Activated T-helper 17 cell treated with anti-CD3 and anti-CD28 coated beads, Interleukin-2, amount 50 U/mL, for 72 hours (primary cell): Measurements from ENCODE around the gene GAB3. TPM values are rescaled to one million over a fixed set of nuclear protein-coding genes. Genes with fewer than 3 reads are reported as not detected.
A peak's percentile ranks its signal among the peaks of the same experiment; 100 is the strongest.

Experiments
- ATAC-seq: fragments of 150-1000 bp; cut with Tn5 transposase; replicated peaks from 2 replicates; pipeline ENCODE4 v1.10.0; 2021; ENCODE audit warnings: mild to moderate bottlenecking, moderate library complexity
- H3K27ac Mint-ChIP-seq: one replicate; pipeline ENCODE4 v1.8.0; 2022; ENCODE audit warnings: mixed read lengths
- H3K27me3 Mint-ChIP-seq: one replicate; pipeline ENCODE4 v1.8.0; 2022; ENCODE audit warnings: mixed read lengths
- H3K36me3 Mint-ChIP-seq: one replicate; pipeline ENCODE4 v1.8.0; 2022; ENCODE audit warnings: low read depth, mild to moderate bottlenecking, mixed read lengths
- H3K4me1 Mint-ChIP-seq: one replicate; pipeline ENCODE4 v1.8.0; 2022; ENCODE audit warnings: mixed read lengths
- H3K4me3 Mint-ChIP-seq: one replicate; pipeline ENCODE4 v1.8.0; 2022; ENCODE audit warnings: mild to moderate bottlenecking, mixed read lengths
- H3K9me3 Mint-ChIP-seq: one replicate; pipeline ENCODE4 v1.8.0; 2022; ENCODE audit warnings: mixed read lengths
- total RNA-seq, 2 donors: library from RNA; stranded (reverse); gene quantifications; one replicate each; pipeline ENCODE4 v1.2.3, GENCODE V29; 2022

Gene GAB3, protein sequence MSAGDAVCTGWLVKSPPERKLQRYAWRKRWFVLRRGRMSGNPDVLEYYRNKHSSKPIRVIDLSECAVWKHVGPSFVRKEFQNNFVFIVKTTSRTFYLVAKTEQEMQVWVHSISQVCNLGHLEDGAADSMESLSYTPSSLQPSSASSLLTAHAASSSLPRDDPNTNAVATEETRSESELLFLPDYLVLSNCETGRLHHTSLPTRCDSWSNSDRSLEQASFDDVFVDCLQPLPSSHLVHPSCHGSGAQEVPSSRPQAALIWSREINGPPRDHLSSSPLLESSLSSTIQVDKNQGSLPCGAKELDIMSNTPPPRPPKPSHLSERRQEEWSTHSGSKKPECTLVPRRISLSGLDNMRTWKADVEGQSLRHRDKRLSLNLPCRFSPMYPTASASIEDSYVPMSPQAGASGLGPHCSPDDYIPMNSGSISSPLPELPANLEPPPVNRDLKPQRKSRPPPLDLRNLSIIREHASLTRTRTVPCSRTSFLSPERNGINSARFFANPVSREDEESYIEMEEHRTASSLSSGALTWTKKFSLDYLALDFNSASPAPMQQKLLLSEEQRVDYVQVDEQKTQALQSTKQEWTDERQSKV
- total RNA-seq: 10 to 100 TPM; 12.1 to 13.5 TPM

GRCh38 chrX:154750301-154751202, at the start of gene GAB3:
Gene GAB3 (minus strand): TSS chrX:154751077. CDS start chrX:154751025, 52 bp downstream.
- no peaks in the 10 kb centered on the region for H3K9me3 Mint-ChIP-seq
- H3K27ac Mint-ChIP-seq: no peak within 1 kb of the TSS
- H3K27me3 Mint-ChIP-seq: no peaks in the 10 kb centered on the region
- peak within 1 kb of the TSS; percentile 82 for H3K4me3 Mint-ChIP-seq
- H3K36me3 Mint-ChIP-seq: no peaks in the 10 kb centered on the region
- peaks cover 5% of the 10 kb centered on the region for H3K4me1 Mint-ChIP-seq
- peak; percentile 73 for ATAC-seq

DNA sequence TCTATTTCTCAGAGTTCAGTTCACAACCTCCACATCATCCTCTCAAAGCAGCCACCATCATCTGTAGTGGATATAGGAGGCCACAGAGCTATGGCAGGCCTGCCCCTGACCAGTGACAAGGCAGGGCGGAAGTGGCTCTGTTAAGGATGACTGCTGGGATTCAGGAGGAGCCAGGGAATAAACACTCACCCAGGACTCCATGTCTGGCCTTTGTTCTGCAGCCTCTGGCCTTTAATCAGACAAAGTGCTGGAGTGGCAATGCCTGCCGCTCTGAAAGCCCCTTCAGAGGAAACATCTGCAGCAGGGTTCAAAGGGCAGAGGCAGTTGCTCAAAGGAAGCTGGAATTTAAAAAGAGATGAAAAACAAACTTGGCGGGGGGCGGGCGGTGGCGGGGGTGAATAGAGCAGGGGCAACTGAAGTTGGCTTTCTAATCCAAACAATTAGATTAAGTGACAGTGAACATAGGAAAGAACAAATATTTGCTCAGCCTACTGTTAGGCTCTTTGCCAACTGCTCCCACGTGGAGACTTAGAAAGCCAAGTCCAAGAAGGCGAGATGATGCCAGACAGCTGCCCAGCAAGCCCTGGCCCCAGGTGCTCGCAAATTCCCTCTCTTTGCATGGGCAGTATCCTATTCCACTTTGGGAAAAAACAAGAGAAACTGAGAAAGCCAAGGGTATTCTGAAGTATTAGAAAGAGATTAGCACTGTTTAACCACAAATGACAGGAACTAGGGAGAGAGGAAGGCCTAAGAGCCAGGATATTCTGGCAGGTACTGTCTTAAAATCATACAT, 48.9 kb upstream of the GAB3 start:
- no peak for ATAC-seq
- Mint-ChIP-seq H3K9me3 (no peaks in the 10 kb centered on the region), H3K4me3 (peak overlapping the region; percentile 73), H3K4me1 (peaks cover 8% of the 10 kb centered on the region), H3K27ac (peak overlapping the region; percentile 95), H3K27me3 (no peaks in the 10 kb centered on the region), H3K36me3 (no peaks in the 10 kb centered on the region)

GRCh38 chrX:154797006-154797405, 46.1 kb upstream of the GAB3 start:
- H3K4me3 Mint-ChIP-seq: no peak overlapping the region
- no peaks in the 10 kb centered on the region for H3K36me3 Mint-ChIP-seq
- H3K4me1 Mint-ChIP-seq: peaks cover 8% of the 10 kb centered on the region
- H3K9me3 Mint-ChIP-seq: no peaks in the 10 kb centered on the region
- H3K27ac Mint-ChIP-seq: no peak overlapping the region
- ATAC-seq: no peak
- H3K27me3 Mint-ChIP-seq: no peaks in the 10 kb centered on the region

- H3K36me3 Mint-ChIP-seq: peaks cover 4% of the 10 kb centered on the region
- no peak overlapping the region for H3K4me3 Mint-ChIP-seq
- no peak for ATAC-seq
- no peaks in the 10 kb centered on the region for H3K27me3 Mint-ChIP-seq
- no peaks in the 10 kb centered on the region for H3K9me3 Mint-ChIP-seq
- H3K27ac Mint-ChIP-seq: no peak overlapping the region
- peaks cover 8% of the 10 kb centered on the region for H3K4me1 Mint-ChIP-seq
Measured at GRCh38 chrX:154795016-154795415, 44.1 kb upstream of the GAB3 start.

- no peaks in the 10 kb centered on the region for H3K9me3 Mint-ChIP-seq
- H3K4me1 Mint-ChIP-seq: no peaks in the 10 kb centered on the region
- H3K27ac Mint-ChIP-seq: no peak overlapping the region
- H3K36me3 Mint-ChIP-seq: peaks cover 4% of the 10 kb centered on the region
- no peaks in the 10 kb centered on the region for H3K27me3 Mint-ChIP-seq
- ATAC-seq: no peak
- H3K4me3 Mint-ChIP-seq: no peak overlapping the region
Measured at GRCh38 chrX:154793084-154793795, 42.4 kb upstream of the GAB3 start.

GRCh38 chrX:154791939-154792338, 41.1 kb upstream of the GAB3 start:
- H3K27me3 Mint-ChIP-seq: no peaks in the 10 kb centered on the region
- H3K9me3 Mint-ChIP-seq: no peaks in the 10 kb centered on the region
- no peak overlapping the region for H3K4me3 Mint-ChIP-seq
- H3K4me1 Mint-ChIP-seq: no peaks in the 10 kb centered on the region
- H3K36me3 Mint-ChIP-seq: peaks cover 4% of the 10 kb centered on the region
- H3K27ac Mint-ChIP-seq: no peak overlapping the region
- ATAC-seq: peak; percentile 50

DNA sequence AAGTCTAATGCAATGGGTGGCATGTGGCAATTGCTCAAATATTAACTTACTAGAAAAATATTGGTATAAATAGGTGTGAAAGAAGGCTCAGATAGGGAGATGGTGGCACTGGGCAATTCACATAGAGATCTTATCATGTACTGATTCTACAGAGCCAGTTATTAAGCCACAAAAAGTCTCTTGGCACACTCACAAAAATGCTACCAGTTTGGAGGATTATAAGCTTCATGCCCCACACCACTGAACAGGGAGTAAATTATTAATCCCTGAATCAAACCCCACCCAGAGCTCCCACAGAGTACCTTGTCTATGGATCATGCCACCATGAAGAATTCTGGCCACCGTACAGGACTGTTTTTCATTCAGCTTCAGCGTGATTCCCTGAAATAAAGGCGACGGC, 40.6 kb upstream of the GAB3 start:
- Mint-ChIP-seq H3K27me3 (no peaks in the 10 kb centered on the region), H3K9me3 (no peaks in the 10 kb centered on the region), H3K4me1 (no peaks in the 10 kb centered on the region), H3K36me3 (peaks cover 4% of the 10 kb centered on the region), H3K27ac (no peak overlapping the region), H3K4me3 (no peak overlapping the region)
- no peak for ATAC-seq

DNA sequence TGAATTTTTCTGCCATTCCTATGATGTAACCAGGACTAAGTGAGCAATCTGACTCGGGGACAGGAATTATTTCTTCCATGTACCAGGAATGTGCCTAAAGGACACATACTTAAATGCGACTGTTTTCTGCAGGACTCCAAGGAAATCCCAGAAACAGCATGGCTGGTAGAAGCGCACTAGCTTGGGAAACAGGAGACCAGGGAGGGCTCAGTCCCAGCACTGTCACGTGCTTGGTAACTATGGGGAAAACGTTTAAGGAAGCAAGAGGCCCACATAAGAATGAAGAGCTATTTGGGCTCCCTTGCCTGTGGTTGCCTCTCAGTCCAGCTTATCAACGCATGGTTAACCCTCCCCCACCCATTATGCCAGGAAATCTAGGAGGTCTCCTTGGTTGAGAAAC, 34.8 kb upstream of the GAB3 start:
- peaks cover 13% of the 10 kb centered on the region for H3K4me1 Mint-ChIP-seq
- H3K9me3 Mint-ChIP-seq: no peaks in the 10 kb centered on the region
- no peak overlapping the region for H3K27ac Mint-ChIP-seq
- H3K4me3 Mint-ChIP-seq: no peak overlapping the region
- peaks cover 4% of the 10 kb centered on the region for H3K36me3 Mint-ChIP-seq
- no peaks in the 10 kb centered on the region for H3K27me3 Mint-ChIP-seq
- no peak for ATAC-seq

GRCh38 chrX:154784149-154784995, 33.5 kb upstream of the GAB3 start:
- no peak for ATAC-seq

DNA sequence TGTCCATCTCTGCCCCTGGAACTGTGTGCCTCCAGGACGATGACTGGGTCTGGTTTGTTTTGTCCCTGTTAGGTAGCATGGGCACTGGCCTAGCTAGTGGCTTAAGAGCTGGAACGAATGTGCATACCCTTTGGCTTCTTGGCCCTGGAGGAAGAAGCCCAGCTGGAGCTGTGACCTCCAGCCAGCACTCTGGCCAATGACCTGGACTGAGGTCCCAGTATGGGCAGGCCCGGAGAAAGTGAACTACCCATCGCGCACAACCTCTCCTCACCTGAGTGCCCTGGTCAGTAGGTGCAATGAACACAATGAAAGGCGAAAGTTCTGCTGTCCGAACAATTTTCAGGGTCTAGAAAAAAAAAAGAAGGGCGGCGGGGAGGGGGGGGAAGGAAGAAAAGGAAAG, 30.1 kb upstream of the GAB3 start:
- H3K36me3 Mint-ChIP-seq: peaks cover 27% of the 10 kb centered on the region
- H3K9me3 Mint-ChIP-seq: no peaks in the 10 kb centered on the region
- H3K4me3 Mint-ChIP-seq: no peak overlapping the region
- peaks cover 13% of the 10 kb centered on the region for H3K4me1 Mint-ChIP-seq
- no peak for ATAC-seq
- no peak overlapping the region for H3K27ac Mint-ChIP-seq
- H3K27me3 Mint-ChIP-seq: no peaks in the 10 kb centered on the region

More at GRCh38 chrX:154784149-154784995, 33.5 kb upstream of the GAB3 start:
- Mint-ChIP-seq H3K4me3 (peak overlapping the region; percentile 54), H3K27me3 (no peaks in the 10 kb centered on the region), H3K4me1 (peaks cover 13% of the 10 kb centered on the region), H3K36me3 (no peaks in the 10 kb centered on the region), H3K27ac (no peak overlapping the region), H3K9me3 (no peaks in the 10 kb centered on the region)

GRCh38 chrX:154779261-154779660, 28.4 kb upstream of the GAB3 start:
- H3K36me3 Mint-ChIP-seq: peaks cover 44% of the 10 kb centered on the region
- ATAC-seq: no peak
- H3K9me3 Mint-ChIP-seq: no peaks in the 10 kb centered on the region
- no peak overlapping the region for H3K27ac Mint-ChIP-seq
- H3K27me3 Mint-ChIP-seq: no peaks in the 10 kb centered on the region
- H3K4me1 Mint-ChIP-seq: peaks cover 16% of the 10 kb centered on the region
- H3K4me3 Mint-ChIP-seq: no peak overlapping the region

GRCh38 chrX:154776753-154777152, 25.9 kb upstream of the GAB3 start:
- peak overlapping the region; percentile 59 for H3K27ac Mint-ChIP-seq
- no peak for ATAC-seq
- H3K36me3 Mint-ChIP-seq: peaks cover 63% of the 10 kb centered on the region
- peaks cover 9% of the 10 kb centered on the region for H3K4me1 Mint-ChIP-seq
- no peaks in the 10 kb centered on the region for H3K9me3 Mint-ChIP-seq
- H3K27me3 Mint-ChIP-seq: no peaks in the 10 kb centered on the region
- peak overlapping the region; percentile 33 for H3K4me3 Mint-ChIP-seq
